HG02798 (cell line): ENCODE measurements around the gene HDDC2.

Source experiments
- ATAC-seq: cut with Tn5 transposase; IDR thresholded peaks from one replicate; pipeline ENCODE4 v1.9.1; 2021; ENCODE audit warnings: mild to moderate bottlenecking; ENCODE audit not compliant: unreplicated experiment, poor library complexity

Gene HDDC2

DNA sequence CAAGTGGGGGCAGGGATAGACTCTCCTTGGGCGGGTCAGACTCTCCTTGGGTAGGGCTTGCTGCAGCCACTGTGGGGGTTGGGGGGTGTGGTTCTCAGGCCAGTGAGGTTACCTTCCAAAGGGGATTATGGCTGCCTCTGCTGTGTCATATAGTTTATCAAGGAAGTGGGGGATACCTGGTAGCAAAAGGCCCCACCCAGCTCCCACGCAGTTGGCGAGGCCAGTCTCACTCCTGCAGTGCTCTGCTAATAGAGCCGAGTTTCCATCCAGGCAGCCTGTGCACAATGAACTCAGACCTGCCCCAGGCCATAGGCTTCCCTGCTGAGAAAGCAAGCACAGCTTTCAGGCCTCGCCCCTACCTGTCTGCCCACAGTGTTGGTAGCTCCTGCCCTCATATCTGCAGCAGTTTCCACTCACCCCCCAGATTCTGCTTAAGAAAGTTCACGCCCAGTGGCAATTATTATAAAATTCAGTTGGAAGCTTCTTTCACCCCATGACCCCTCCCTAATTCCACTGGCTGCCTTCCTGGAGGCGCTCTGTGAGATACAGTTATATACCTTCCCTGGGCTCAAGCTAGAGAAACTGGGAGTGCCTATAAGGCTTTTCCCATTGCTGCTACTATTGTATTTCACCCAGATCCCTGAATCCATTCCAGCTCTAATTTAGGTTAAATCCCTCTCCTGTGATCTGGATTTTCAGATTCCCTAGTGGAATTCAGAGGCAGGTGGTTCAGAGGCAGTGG is 56.1 kb downstream of the HDDC2 start:
- ATAC-seq: no peak

DNA sequence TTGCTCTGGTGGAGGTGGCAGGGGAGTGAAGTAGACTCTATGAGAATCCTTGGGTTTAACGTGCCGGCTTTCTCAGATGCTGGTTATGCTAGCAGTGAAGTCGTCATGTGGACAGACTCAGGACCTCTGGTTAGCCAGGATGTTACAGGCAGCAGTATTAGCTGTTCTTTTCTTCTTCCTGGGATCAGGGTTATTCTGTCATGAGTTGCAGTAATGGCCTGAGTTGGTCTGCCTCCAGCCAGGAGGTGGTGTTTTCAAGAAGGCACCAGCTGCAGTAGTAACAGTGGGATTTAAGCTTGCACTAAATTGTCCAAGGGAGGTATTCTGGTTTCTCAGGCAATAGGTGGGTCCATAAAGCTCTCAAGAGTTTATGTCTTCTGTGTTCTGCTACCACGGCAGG is 56.7 kb downstream of the HDDC2 start:
- no peak for ATAC-seq

GRCh38 chr6:125237764-125238163 is 64.0 kb downstream of the HDDC2 start:
- no peak for ATAC-seq

DNA sequence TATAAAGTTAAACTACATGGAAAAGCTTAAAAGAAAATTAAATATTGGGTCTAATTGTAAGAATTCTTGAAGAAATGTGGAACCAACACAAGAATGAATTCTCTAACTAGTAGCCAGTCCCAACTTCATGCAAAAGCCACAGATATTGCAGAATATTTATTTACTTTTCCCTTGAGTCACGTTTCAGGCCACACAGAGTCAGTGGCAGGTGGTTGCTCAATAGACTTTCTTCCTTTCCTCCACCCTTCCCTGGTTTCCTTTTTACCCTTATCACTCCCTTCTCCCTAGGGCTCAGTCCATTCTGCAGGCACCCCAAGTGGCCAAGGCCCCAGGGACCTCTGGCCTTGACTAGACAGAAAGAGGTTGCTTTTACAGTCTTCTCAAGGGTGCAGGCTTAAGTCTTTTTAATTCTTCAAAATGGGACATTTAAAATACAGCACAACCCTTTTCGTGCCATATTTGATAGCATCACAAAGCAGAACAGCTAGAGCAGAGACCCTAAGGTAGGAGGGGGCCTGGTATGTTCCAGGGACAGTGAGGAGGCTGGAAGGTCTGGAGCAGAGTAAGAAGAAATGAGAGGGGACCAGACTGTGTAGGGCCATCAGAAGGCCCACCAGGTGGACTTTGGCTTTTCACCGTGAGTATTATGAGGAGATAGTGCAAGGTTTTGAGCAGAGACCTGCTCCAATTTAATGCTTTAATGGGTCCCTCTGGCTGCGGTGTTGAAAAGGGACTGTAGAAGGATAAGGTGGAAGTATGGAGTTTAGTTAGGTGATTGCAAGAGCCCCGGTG is 65.0 kb downstream of the HDDC2 start:
- ATAC-seq: no peak

- no peak for ATAC-seq
These were observed 68.6 kb downstream of the HDDC2 start for GRCh38 chr6:125233202-125233601.

- ATAC-seq: no peak
These were observed 69.3 kb downstream of the HDDC2 start for GRCh38 chr6:125232466-125232865.

GRCh38 chr6:125231574-125232343 is 70.0 kb downstream of the HDDC2 start:
- no peak for ATAC-seq

- ATAC-seq: no peak
These were observed 70.6 kb downstream of the HDDC2 start for GRCh38 chr6:125231133-125231532.

- no peak for ATAC-seq
These were observed 71.1 kb downstream of the HDDC2 start for GRCh38 chr6:125230674-125231073.

DNA sequence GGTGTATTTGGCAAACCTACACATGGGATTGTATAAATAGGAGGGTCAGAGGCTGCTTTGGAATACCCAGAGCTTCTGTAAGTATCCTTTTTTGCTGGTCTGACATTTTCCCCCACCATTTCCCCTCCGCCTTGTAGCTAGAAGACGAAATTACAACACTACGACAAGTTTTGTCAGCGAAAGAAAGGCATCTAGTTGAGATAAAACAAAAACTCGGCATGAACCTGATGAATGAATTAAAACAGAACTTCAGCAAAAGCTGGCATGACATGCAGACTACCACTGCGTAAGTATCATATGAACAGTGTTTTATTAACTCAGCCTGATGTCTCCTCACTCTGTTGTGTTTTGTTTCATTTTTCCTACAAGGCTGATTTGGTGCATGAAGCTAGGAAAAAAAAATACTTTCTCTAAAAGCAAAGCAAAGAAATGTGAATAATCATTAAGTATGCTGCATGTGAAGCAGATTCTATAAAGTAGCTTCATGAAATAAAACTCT is 72.7 kb downstream of the HDDC2 start:
- ATAC-seq: no peak

DNA sequence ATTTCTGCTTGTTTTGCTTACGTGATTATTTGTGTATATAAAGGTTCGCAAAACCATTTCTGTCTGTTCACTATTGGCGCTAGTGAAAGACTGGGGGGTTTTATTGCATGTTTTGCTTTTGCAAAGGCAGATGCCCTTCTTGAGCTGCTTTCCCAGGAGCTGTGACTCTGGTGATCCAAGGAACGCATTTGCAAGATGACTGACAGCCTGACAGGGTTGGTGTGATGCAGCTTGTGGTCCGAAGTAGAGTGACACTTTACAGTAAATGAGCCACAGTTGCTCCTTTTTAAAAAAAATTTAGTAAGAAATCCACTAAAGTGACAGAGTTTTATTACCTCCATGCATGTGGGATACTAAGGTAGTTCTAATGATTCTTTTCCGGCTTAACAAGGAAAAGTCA is 74.5 kb downstream of the HDDC2 start:
- no peak for ATAC-seq
